ENCODE results near the gene BANP.

Gene BANP

GRCh38 chr16:87948735-87949070 is 2.5 kb upstream of the BANP start:
- no peak for DNase-seq

- DNase-seq = no peak
These were observed 2.0 kb upstream of the BANP start for GRCh38 chr16:87949071-87949744.

GRCh38 chr16:87951552-87952538 is 611 bp downstream of the BANP start:
- peak in 8 of 51 donors; percentile 18 to 70 (median 55) for DNase-seq

GRCh38 chr16:87952751-87953150 is 1.5 kb downstream of the BANP start:
- DNase-seq = no peak

GRCh38 chr16:87953308-87954215 is 2.3 kb downstream of the BANP start:
- DNase-seq = no peak

- DNase-seq = peak in 2 of 51 donors; percentile 17 to 25
These were observed 3.1 kb downstream of the BANP start for GRCh38 chr16:87954361-87954760.

GRCh38 chr16:87954826-87955225 is 3.6 kb downstream of the BANP start:
- no peak for DNase-seq

GRCh38 chr16:87955302-87956097 is 4.3 kb downstream of the BANP start:
- DNase-seq = no peak

- DNase-seq = no peak
These were observed 4.8 kb downstream of the BANP start for GRCh38 chr16:87956098-87956364.

GRCh38 chr16:87956365-87957231 is 5.4 kb downstream of the BANP start:
- DNase-seq = peak in 6 of 51 donors; percentile 15 to 62 (median 36)

GRCh38 chr16:87957296-87958094 is 6.3 kb downstream of the BANP start:
- no peak for DNase-seq

- DNase-seq = no peak
These were observed 7.4 kb downstream of the BANP start for GRCh38 chr16:87958632-87959031.

- DNase-seq = no peak
These were observed 8.3 kb downstream of the BANP start for GRCh38 chr16:87959391-87959990.

GRCh38 chr16:87960296-87960695 is 9.1 kb downstream of the BANP start:
- no peak for DNase-seq

GRCh38 chr16:87960852-87961251 is 9.6 kb downstream of the BANP start:
- DNase-seq = no peak

- no peak for DNase-seq
These were observed 10.4 kb downstream of the BANP start for GRCh38 chr16:87961623-87962022.

- no peak for DNase-seq
These were observed 12.2 kb downstream of the BANP start for GRCh38 chr16:87963400-87963799.

GRCh38 chr16:87964049-87964659 is 12.9 kb downstream of the BANP start:
- DNase-seq = no peak
